Measurements from ENCODE around the gene TEX14. TPM values are rescaled to one million over a fixed set of nuclear protein-coding genes. Genes with fewer than 3 reads are reported as not detected.

Gene TEX14
- total and polyA plus RNA-seq, 2 donors (not counting 1 experiment from before 2014, with no cell fraction given) = under 0.01 to 0.03 TPM

DNA sequence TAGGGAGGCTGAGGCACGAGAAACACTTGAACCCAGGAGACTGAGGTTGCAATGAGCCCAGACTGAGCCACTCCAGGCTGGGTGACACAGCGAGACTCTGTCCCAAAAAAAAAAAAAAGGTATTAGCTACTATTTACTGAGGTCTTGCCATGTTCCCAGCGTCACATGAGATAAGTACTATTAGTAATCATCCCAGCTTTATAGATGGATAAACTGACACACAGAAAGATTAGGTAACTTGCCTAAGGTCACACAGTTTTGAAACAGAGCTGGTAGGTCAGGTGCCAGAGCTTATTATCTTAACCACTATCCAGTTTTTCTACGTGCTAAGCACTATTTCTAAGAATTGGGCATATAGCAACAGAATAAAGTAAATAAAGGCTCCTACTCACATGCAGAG is 51.6 kb downstream of the TEX14 start:
- no peaks in the 10 kb centered on the region for H3K4me1 ChIP-seq (ENCODE audit: control insufficient read depth, extremely low read depth, insufficient read depth, low read length)
- H3K4me3 ChIP-seq (replicated peaks in 1 of 4; ENCODE audit: control extremely low read depth in 1 of 4, insufficient read depth in 1 of 4, low read depth in 3 of 4, low read length in 4 of 4) = no peak overlapping the region
- H2AFZ ChIP-seq (ENCODE audit: low read length) = no peak overlapping the region
- no peaks in the 10 kb centered on the region for H3K36me3 ChIP-seq (ENCODE audit: control insufficient read depth, insufficient read depth, low read length)
- no peak overlapping the region for H3K4me2 ChIP-seq (ENCODE audit: extremely low read depth, insufficient read depth, low read length)
- H3K9ac ChIP-seq (ENCODE audit: insufficient read depth, low read length) = no peak overlapping the region
- DNase-seq (ENCODE audit: low read depth in 2 of 2) = no peak
- no peaks in the 10 kb centered on the region for H3K27me3 ChIP-seq (ENCODE audit: control insufficient read depth, insufficient read depth, low read length)
- no peaks in the 10 kb centered on the region for H3K9me3 ChIP-seq (ENCODE audit: control insufficient read depth, insufficient read depth, low read depth, low read length)
- no peaks in the 10 kb centered on the region for H3K79me2 ChIP-seq (ENCODE audit: control insufficient read depth, insufficient read depth, low read length)
- H3K27ac ChIP-seq (ENCODE audit: insufficient read depth, low read length) = no peak overlapping the region
- no peaks in the 10 kb centered on the region for H4K20me1 ChIP-seq (ENCODE audit: control insufficient read depth, extremely low read depth, insufficient read depth, low read length)
- TF ChIP-seq, protein P1, sequence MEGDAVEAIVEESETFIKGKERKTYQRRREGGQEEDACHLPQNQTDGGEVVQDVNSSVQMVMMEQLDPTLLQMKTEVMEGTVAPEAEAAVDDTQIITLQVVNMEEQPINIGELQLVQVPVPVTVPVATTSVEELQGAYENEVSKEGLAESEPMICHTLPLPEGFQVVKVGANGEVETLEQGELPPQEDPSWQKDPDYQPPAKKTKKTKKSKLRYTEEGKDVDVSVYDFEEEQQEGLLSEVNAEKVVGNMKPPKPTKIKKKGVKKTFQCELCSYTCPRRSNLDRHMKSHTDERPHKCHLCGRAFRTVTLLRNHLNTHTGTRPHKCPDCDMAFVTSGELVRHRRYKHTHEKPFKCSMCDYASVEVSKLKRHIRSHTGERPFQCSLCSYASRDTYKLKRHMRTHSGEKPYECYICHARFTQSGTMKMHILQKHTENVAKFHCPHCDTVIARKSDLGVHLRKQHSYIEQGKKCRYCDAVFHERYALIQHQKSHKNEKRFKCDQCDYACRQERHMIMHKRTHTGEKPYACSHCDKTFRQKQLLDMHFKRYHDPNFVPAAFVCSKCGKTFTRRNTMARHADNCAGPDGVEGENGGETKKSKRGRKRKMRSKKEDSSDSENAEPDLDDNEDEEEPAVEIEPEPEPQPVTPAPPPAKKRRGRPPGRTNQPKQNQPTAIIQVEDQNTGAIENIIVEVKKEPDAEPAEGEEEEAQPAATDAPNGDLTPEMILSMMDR (conservative IDR thresholded peaks at IDR 0.05 in 1 of 2, IDR thresholded peaks at IDR 0.05 in 1 of 2; ENCODE audit: low read depth in 1 of 2, low read length in 2 of 2) = no peak
- no peak for TF ChIP-seq EZH2 (IDR thresholded peaks at IDR 0.05; ENCODE audit: low read length, missing control alignments)

DNA sequence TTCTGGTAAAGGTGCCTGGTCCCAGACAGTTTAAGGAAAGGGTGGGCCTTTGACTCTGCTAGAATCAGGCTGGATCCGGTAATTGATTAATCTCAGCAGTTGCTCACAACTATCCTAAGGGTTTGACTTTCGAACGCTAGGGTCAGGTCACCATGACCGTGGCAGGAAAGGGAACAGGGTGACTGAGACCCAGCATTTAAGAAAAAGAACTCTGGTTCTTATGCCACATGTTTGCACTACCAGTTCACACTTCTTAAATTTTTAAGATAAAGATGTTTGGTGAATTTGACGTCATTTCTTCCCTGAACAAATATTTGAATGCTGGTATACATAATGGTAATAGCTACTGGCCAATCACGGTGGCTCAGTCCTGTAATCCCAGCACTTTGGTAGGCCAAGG is 52.2 kb downstream of the TEX14 start:
- H3K4me1 ChIP-seq (ENCODE audit: control insufficient read depth, extremely low read depth, insufficient read depth, low read length) = no peaks in the 10 kb centered on the region
- no peaks in the 10 kb centered on the region for H3K36me3 ChIP-seq (ENCODE audit: control insufficient read depth, insufficient read depth, low read length)
- no peak for DNase-seq (ENCODE audit: low read depth in 2 of 2)
- no peaks in the 10 kb centered on the region for H4K20me1 ChIP-seq (ENCODE audit: control insufficient read depth, extremely low read depth, insufficient read depth, low read length)
- H3K9me3 ChIP-seq (ENCODE audit: control insufficient read depth, insufficient read depth, low read depth, low read length) = no peaks in the 10 kb centered on the region
- no peak overlapping the region for H3K4me3 ChIP-seq (replicated peaks in 1 of 4; ENCODE audit: control extremely low read depth in 1 of 4, insufficient read depth in 1 of 4, low read depth in 3 of 4, low read length in 4 of 4)
- no peak overlapping the region for H3K4me2 ChIP-seq (ENCODE audit: extremely low read depth, insufficient read depth, low read length)
- H3K79me2 ChIP-seq (ENCODE audit: control insufficient read depth, insufficient read depth, low read length) = no peaks in the 10 kb centered on the region
- TF ChIP-seq, protein P1 (conservative IDR thresholded peaks at IDR 0.05 in 1 of 2, IDR thresholded peaks at IDR 0.05 in 1 of 2; ENCODE audit: low read depth in 1 of 2, low read length in 2 of 2) = no peak
- no peak for TF ChIP-seq EZH2 (IDR thresholded peaks at IDR 0.05; ENCODE audit: low read length, missing control alignments)
- H3K9ac ChIP-seq (ENCODE audit: insufficient read depth, low read length) = no peak overlapping the region
- H2AFZ ChIP-seq (ENCODE audit: low read length) = no peak overlapping the region
- H3K27me3 ChIP-seq (ENCODE audit: control insufficient read depth, insufficient read depth, low read length) = no peaks in the 10 kb centered on the region
- H3K27ac ChIP-seq (ENCODE audit: insufficient read depth, low read length) = no peak overlapping the region

DNA sequence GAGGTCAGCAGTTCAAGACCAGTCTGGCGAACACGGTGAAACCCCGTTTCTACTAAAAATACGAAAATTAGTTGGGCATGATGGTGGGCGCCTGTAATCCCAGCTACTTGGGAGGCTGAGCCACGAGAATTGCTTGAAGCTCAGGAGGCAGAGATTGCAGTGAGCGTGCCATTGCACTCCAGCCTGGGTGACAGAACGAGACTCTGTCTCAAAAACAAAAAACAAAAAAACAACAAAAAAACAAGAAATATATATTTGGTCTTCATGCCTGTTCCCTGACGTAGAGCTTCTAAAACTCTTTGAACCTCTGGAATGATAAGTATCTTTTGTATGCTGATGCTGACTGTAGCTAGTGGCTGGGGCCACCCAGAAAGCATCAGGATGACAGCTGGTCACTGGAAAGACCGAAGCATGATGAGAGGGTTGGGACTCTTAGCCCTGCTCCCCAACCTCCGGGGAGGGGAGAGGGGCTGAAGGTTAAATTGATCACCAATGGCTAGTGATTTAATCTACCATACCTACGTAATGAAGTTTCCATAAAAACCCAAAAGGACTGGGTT is 54.8 kb downstream of the TEX14 start:
- Histone ChIP-seq H3K79me2 (ENCODE audit: control insufficient read depth, insufficient read depth, low read length) (no peaks in the 10 kb centered on the region), H3K27me3 (ENCODE audit: control insufficient read depth, insufficient read depth, low read length) (no peaks in the 10 kb centered on the region), H4K20me1 (ENCODE audit: control insufficient read depth, extremely low read depth, insufficient read depth, low read length) (no peaks in the 10 kb centered on the region), H3K36me3 (ENCODE audit: control insufficient read depth, insufficient read depth, low read length) (no peaks in the 10 kb centered on the region), H3K9ac (ENCODE audit: insufficient read depth, low read length) (no peak overlapping the region), H3K27ac (ENCODE audit: insufficient read depth, low read length) (no peak overlapping the region), H3K9me3 (ENCODE audit: control insufficient read depth, insufficient read depth, low read depth, low read length) (no peaks in the 10 kb centered on the region), H3K4me1 (ENCODE audit: control insufficient read depth, extremely low read depth, insufficient read depth, low read length) (peaks cover 3% of the 10 kb centered on the region), H3K4me3 (replicated peaks in 1 of 4; ENCODE audit: control extremely low read depth in 1 of 4, insufficient read depth in 1 of 4, low read depth in 3 of 4, low read length in 4 of 4) (no peak overlapping the region), H3K4me2 (ENCODE audit: extremely low read depth, insufficient read depth, low read length) (no peak overlapping the region), H2AFZ (ENCODE audit: low read length) (no peak overlapping the region)
- no peak for DNase-seq (ENCODE audit: low read depth in 2 of 2)
- no peak for TF ChIP-seq EZH2 (IDR thresholded peaks at IDR 0.05; ENCODE audit: low read length, missing control alignments)
- TF ChIP-seq, protein P1 (conservative IDR thresholded peaks at IDR 0.05 in 1 of 2, IDR thresholded peaks at IDR 0.05 in 1 of 2; ENCODE audit: low read depth in 1 of 2, low read length in 2 of 2) = no peak

All from fibroblast of lung (primary cell).